Subcutaneous adipose tissue (tissue), 4 donors: ENCODE data around the gene AMT. TPM values are rescaled to one million over a fixed set of nuclear protein-coding genes. Genes with fewer than 3 reads are reported as not detected.

ENCODE experiments used
- CTCF ChIP-seq: fragments of 450-650 bp; IDR thresholded peaks from one replicate; pipeline ENCODE4 v1.5.1; 2016; ENCODE audit warnings: low read depth, mild to moderate bottlenecking, control low read depth, antibody characterized with exemption, moderate library complexity
- total RNA-seq, 4 donors: library from RNA; depleted of rRNA; stranded (reverse); fragments of >200 nt; gene quantifications; one replicate each; pipeline ENCODE4 v1.1.0, GENCODE V29; 2016

Gene AMT
- total RNA-seq, 4 donors from 2014 or later, result 1.4 to 8.3 (median 1.9) TPM

GRCh38 chr3:49386056-49386756 is 36.1 kb downstream of the AMT start:
- TF ChIP-seq CTCF, result no peak

- no peak for TF ChIP-seq CTCF
Measured at GRCh38 chr3:49385617-49386016, 36.7 kb downstream of the AMT start.

GRCh38 chr3:49383387-49383786 is 38.9 kb downstream of the AMT start:
- TF ChIP-seq CTCF, result no peak

GRCh38 chr3:49378249-49378895 is 43.9 kb downstream of the AMT start:
- no peak for TF ChIP-seq CTCF

GRCh38 chr3:49377483-49377882 is 44.8 kb downstream of the AMT start:
- TF ChIP-seq CTCF, result no peak

- TF ChIP-seq CTCF, result no peak
Measured at GRCh38 chr3:49371946-49372345, 50.3 kb downstream of the AMT start.

- no peak for TF ChIP-seq CTCF
Measured at GRCh38 chr3:49370585-49371290, 51.5 kb downstream of the AMT start.
